HG02938 (cell line): Measurements from ENCODE around the gene PBX2.
"Not testable (repeated sequence)": the region's sequence is repeated elsewhere in the genome, so short reads cannot be mapped to it uniquely, and the experiment has no call there.

Source experiments
- ATAC-seq: cut with Tn5 transposase; IDR thresholded peaks from one replicate; pipeline ENCODE4 v1.9.1; 2021; ENCODE audit warnings: mild to moderate bottlenecking, moderate library complexity; ENCODE audit not compliant: unreplicated experiment

PBX2 gene

DNA sequence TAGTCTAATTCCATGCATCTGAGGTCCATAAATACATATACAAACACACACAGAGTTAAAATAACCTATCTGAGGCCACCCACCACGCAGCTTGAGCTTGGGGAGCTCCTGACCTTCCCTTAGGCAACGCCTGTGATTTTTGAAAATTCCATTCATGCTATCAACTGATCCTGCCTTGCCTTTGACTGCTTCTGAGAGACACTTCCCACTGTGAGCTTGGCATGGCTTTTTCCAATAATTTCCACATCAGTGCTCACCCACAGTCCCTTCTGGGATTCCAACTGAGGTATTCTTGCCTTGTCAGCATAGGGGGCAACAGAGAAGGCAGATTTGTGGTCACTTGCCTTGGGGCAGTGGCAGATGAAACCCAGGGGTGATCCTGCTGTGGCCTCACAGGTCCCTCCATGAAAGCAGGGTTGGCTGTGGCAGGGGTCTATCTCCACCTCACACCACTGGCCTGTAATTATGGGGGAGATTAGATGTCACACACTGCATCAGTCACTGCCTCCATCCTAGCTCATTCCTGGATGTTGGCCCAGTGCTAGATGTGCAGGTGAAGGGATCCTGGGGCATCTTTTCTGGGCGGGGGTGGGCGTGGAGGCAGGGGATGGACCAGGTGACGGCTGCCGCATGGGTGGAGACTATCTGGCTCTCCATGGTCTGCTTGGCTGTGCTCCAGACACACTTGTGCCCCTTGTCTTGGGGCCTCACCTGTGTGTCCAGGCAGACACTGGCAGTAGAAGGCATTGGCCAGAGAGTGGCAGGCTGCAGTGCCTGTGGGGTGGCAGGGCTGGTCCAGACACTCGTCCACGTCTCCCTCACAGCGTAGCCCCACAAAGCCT, 13.6 kb upstream of the PBX2 start:
- ATAC-seq: no peak

GRCh38 chr6:32202186-32202585, 12.2 kb upstream of the PBX2 start:
- ATAC-seq: no peak

- no peak for ATAC-seq
Observed at GRCh38 chr6:32200711-32201475, 10.9 kb upstream of the PBX2 start.

DNA sequence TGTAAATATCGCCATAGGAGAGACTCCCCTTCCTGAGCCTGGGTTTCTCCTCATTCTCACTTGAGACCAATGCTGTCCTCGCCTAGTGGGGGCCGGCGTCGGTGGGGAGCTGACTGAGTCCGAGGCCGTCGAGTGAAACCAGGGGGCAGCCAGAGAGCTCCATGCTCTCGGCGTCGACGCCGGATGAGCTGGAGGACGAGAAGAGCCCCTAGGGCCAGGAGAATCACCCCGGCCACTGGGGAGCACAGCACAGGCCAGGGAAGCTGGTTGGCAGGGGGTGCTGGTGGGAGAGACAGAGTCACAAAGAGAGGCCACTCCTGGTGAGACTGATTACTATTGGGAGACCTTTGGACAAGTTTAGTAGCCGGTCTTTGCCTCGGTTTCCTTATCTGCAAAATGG, 8.9 kb upstream of the PBX2 start:
- no peak for ATAC-seq

DNA sequence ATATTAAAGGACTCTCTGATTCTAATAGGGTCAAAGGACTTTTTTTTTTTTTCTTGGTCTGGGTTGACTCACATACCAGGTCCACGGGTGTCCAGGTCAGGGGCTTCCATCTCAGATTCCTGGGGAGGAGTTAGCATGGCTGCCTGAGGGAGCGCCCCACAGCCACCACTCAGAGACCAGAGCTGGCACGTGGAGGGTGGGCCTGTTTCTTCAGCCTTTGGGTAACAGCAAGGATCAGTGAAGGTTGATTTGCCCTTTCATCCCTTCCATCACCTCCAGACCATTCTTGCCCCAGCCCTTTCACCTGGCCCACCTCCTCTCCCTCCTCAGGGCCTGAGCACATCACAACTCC, 8.3 kb upstream of the PBX2 start:
- ATAC-seq: no peak

DNA sequence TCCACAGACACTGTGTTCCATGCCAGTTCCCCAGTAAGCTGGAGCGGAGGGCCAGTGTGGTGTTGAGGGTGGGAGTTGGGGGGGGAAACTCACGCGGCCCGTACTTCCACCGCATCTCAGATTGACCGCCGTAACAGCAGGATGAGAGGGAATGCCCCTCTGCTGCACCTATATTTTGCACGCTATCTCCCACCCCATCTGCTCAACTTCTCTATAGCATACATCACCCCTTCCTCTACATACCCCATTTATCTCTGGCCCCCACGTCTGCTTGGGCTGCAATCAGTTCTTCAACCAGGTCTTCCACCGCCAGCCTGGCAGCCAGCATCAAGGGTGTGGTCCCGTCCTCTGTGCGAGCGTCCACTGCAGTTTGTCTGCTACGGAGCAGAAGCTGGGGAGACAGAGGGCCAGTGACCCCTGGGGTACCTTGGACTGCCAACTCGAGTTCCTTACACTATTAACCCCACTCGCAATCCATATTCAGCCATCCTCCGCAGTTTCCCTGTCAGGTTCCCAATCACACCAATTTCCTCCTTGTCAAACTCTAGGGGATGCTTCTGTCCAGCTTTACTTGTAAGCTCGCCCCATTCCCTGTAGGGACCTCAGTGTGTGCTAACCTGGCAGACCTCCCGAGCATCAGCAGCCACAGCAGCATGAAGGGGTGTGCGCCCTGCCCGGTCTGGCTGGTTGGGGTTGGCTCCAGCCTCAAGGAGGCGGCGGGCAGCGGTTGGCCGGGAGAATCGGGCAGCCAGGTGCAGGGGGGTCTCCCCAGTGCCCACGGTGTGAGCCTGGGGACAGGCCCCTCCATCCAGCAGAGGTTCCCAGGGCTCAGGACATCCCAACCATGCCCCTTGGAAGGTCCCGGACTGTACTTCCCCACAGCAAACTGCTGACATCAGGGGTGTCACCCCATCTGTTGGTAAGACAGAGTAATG, 6.9 kb upstream of the PBX2 start:
- no peak for ATAC-seq

DNA sequence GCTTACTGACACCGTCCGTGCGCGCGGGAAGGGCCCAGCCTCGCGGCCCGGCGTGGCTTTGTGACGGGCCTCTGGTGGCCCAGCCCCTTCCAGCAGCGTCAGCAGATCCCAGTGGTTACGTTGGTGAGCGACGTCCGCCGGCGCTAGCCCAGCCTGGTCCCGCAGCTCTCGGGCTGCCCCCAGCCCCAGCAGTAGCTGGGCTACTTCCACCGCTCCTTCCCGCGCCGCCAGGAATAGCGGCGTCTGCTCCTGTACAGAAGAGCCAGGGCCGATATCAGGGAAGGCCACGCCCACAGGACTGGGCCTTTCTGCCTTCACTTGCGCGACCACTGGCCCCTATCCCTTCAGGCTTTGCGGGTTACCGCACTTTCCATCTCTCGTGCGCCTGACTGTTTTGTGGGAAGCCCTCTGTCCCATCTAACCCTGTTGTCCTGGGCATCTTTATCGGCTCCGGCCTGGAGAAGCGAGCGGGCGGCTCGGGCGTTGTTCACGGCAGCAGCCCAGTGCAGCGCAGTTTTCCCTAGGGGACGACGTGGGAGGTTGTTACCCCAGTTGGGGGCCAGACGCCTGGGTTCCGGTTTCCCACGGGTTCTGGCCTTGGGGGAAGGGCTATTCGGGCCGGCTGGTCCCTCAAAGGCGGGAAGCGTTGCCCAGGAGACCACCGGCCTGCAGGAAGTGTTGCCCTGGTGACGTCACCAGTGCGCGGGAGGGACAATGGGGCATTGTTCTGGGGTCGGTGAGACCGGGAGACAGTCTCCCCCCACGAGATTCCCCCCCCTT, 6.1 kb upstream of the PBX2 start:
- ATAC-seq: peak; percentile 70

GRCh38 chr6:32195652-32195901, 5.6 kb upstream of the PBX2 start:
- ATAC-seq: peak; percentile 66

- no peak for ATAC-seq
Observed at GRCh38 chr6:32194825-32195651, 5.0 kb upstream of the PBX2 start.

DNA sequence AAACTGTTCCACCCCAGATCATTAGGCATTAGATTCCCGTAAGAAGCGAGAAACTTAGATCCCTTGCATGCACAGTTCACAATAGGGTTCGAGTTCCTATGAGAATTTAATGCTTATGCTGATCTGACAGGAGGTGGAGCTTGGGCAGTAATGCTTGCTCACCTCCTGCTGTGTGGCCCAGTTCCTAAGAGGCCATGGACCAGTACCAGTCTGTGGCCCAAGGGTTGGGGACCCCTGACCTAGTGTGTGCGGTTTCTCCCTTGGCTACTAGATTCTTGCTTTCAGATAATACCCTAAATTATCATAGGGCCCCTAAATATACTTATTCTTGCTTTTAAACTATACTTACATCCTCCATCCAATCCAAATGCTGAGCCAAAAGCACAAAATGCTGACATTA, 4.4 kb upstream of the PBX2 start:
- ATAC-seq: no peak

- not testable (repeated sequence) for ATAC-seq
Observed at GRCh38 chr6:32193096-32193495, 3.1 kb upstream of the PBX2 start.

- no peak for ATAC-seq
Observed at GRCh38 chr6:32192608-32193039, 2.6 kb upstream of the PBX2 start, which contains the start of gene GPSM3. GPSM3 (minus strand) TSS chr6:32192643; CDS start chr6:32192513, 130 bp downstream.

GRCh38 chr6:32191696-32192607, 1.9 kb upstream of the PBX2 start:
- ATAC-seq: no peak

DNA sequence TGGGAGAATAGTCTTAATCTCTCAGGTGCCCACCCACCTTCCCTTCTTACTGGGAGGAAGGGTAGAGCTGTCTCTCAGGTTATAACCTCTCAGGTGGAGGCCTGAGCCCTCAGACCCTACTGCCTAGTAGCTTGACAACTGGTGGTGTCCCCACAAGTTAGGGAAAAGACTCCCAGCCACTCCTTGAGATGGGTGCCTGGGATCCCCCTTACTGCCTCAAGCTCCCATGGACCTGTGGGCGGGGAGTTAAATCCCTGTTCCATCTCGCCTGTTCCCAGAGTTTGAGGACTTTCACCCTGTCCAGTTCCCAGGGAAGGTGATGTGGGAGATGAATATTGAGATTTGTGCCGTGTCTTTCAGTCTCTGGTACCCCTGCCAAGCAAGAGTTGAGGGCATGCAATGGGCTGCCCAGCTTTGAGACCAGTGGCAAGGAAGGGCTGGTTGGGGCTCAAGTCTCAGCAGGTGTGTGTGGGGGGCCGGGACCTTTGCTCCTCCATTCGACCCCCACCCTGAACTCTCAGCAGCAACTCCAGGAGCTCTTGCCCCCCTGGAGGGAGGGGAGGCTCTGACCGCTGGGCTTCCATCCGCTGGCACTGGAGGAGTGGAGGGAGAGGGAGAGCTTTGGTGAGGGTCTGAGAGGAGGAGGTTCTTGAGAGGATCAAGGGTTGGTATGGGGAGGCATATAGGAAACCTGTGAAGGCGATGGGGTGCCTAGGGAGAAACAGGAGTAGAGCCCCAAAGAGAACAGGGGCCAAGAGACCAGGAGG, 1.1 kb upstream of the PBX2 start:
- ATAC-seq: no peak

DNA sequence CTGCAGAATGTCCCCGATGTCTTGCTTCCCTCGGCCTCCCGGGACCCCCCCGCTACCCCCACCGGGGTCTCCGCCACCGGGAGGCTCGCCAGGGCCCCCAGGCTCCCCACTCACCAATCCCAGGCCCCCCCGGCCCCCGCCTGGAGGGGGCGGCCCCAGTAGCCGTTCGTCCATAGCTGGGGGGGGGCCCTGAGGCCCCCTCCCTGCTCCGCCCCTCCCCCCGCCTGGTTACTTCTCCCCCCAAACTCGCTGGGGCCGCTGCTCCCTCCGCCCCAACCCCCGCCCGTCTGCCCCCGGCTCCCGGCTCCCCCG, 304 bp downstream of the PBX2 start:
- ATAC-seq: no peak

DNA sequence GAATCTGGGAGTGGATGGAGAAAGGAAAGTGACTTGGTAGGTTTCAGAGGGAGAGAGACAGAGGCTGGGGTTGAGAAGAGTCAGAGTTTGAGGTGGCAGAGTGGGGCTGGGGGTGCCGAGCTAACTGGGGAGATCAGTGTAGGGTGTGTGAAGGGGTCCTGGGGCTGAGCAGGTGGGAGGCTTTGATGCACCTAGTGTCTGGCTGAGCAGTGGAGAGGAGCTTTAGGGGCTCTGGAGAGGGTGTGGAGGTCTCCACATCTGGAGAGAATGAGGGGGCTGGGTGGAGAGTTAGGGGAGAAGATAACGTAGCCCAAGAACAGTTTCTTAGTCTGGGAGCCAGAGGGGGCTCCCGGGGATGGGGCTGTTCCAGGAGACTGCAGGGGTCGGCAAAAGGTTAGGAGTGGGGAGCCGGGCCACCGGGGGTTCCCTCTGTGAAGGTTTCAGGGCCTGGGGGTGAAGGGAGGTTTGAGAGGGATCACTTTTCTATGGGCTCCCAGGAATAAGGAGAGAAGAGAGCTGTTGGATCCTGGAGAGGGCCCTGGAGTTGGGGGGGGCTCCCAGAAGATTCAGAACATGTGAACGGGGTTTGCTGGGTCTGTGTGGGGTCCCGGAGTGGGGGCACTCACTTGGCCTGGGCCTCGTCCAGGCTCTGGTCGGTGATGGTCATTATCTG, 797 bp downstream of the PBX2 start:
- ATAC-seq: no peak

GRCh38 chr6:32188381-32189068, 1.5 kb downstream of the PBX2 start:
- no peak for ATAC-seq
